ENCODE data around the gene LENG1. TPM values are rescaled to one million over a fixed set of nuclear protein-coding genes. Genes with fewer than 3 reads are reported as not detected.
A peak's percentile ranks its signal among the peaks of the same experiment; 100 is the strongest.

Gene LENG1
- total RNA-seq, 1 donor from 2014 or later: 3.7 TPM

DNA sequence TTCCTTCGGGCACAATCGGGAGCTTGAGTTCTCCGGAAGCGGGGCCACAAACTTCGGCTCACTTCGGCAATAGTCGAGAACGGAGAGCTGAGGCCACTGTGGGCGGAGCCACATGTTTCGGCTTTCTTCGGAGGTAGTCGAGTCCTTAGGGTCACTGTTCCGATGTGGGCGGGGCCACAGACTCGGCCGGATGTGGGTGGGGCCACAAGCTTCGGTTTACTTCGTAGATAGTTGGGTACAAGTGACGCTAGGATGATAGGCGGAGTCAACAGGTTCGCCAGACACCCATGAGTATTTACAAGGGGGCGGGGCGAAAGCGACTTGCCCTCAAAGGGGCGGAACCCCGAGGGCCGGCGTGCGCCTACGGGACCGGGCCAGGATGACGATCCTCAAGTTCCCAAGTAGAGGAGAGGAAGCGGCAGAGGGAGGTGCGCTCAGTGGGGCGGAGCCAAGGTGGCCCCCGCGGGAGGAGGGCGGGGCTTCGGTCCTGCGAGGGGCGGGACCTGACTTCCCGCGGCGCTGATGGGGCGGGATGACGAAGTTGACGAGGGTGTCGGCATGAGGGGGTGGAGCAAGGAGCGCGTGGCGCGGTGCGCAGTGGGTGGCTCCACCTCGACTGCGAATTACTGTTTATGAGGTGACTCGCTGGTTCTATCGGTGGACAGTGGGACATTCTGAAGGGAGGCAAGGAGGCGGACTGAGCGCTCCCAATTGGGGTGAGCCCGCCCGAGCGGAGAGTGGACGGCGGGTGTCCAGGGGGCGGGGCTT lies 30.4 kb upstream of the LENG1 start:
- peaks cover 11% of the 10 kb centered on the region for H3K9me3 Mint-ChIP-seq (ENCODE audit: unreplicated experiment)
- peak overlapping the region; percentile 96 for H3K27ac Mint-ChIP-seq (ENCODE audit: unreplicated experiment)

DNA sequence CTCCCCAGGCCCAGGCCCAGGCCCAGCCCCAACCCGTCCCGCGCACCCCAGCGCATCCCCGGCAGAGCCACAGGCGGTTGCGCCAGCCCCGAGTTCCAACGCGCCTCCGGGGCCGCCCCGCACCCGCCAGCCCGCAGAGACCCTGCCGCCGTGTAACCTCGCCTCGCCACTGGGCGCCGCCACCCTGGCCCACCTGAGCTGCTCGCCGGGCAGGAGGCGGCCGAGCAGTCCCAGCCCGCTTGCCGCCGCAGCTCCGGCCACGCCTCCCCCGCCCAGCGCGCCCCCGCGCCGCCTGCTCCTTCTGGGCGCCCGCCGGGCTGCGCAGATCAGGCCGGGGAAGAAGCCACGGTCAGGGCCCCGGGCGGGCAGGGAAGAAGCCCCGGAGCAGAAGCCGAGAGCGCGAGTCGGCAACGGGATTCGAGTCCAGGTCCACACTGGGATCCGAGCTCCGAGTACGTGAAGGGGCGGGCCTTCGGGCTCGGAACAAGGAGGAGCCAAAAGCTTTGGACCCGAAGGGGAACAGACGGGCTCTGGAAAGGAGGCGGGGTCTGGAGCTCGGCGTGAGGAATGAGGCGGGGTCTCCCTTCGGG lies 29.7 kb upstream of the LENG1 start, which contains the start of gene MBOAT7:
MBOAT7 (minus strand) TSS at position 436 of the 590 bp plus-strand sequence. CDS start 1,072 bp downstream, outside the sequence.
- H3K27ac Mint-ChIP-seq (ENCODE audit: unreplicated experiment): peak within 1 kb of the TSS; percentile 96
- no peak for DNase-seq
- H3K4me3 Mint-ChIP-seq (ENCODE audit: unreplicated experiment): peak within 1 kb of the TSS; percentile 97
- peaks cover 11% of the 10 kb centered on the region for H3K4me1 Mint-ChIP-seq (ENCODE audit: low read depth, unreplicated experiment)
- peaks cover 11% of the 10 kb centered on the region for H3K9me3 Mint-ChIP-seq (ENCODE audit: unreplicated experiment)
- H3K36me3 Mint-ChIP-seq (ENCODE audit: unreplicated experiment): no peaks in the 10 kb centered on the region
- peaks cover 15% of the 10 kb centered on the region for H3K27me3 Mint-ChIP-seq (ENCODE audit: unreplicated experiment)
- TF ChIP-seq, protein P1, sequence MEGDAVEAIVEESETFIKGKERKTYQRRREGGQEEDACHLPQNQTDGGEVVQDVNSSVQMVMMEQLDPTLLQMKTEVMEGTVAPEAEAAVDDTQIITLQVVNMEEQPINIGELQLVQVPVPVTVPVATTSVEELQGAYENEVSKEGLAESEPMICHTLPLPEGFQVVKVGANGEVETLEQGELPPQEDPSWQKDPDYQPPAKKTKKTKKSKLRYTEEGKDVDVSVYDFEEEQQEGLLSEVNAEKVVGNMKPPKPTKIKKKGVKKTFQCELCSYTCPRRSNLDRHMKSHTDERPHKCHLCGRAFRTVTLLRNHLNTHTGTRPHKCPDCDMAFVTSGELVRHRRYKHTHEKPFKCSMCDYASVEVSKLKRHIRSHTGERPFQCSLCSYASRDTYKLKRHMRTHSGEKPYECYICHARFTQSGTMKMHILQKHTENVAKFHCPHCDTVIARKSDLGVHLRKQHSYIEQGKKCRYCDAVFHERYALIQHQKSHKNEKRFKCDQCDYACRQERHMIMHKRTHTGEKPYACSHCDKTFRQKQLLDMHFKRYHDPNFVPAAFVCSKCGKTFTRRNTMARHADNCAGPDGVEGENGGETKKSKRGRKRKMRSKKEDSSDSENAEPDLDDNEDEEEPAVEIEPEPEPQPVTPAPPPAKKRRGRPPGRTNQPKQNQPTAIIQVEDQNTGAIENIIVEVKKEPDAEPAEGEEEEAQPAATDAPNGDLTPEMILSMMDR (IDR thresholded peaks at IDR 0.05; ENCODE audit: partially characterized antibody, unreplicated experiment): no peak

More for the DNA sequence above, 30.4 kb upstream of the LENG1 start:
- peaks cover 11% of the 10 kb centered on the region for H3K4me1 Mint-ChIP-seq (ENCODE audit: low read depth, unreplicated experiment)
- peaks cover 15% of the 10 kb centered on the region for H3K27me3 Mint-ChIP-seq (ENCODE audit: unreplicated experiment)
- H3K4me3 Mint-ChIP-seq (ENCODE audit: unreplicated experiment): peak overlapping the region; percentile 97
- DNase-seq: peak; percentile 100
- no peaks in the 10 kb centered on the region for H3K36me3 Mint-ChIP-seq (ENCODE audit: unreplicated experiment)
- TF ChIP-seq, protein P1 (IDR thresholded peaks at IDR 0.05; ENCODE audit: partially characterized antibody, unreplicated experiment): no peak

DNA sequence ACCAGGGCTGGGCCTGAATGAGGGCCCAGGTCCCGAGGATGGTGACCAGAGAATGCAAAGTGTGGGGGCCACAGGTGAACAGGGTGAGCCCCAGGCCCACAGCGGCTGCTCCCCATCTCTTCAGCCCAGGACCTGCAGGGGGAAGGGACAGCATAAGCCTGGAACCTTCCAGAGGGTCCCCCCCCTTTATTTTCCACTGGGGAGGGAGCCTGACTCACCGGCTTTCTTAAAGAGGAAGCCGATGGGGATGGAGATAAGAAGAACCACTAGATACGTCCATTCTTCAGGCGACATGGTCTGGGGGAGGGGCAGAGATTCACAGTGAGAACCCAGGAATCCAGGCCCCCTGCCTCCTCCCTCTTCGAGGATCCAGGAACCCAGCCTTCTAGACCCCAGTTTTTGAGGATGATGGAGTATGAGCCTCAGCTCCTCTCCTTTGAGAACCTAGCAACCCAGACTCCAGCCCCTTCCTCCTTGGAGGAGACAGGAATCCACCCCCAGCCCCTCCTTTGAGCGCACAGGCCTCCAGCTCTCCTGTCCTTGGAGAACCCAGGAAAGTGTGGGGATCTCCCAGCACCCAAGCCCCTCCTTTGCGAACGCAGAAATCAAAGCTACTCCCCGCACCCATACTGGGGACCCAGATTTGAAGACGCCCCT lies 28.8 kb upstream of the LENG1 start:
- peak overlapping the region; percentile 90 for H3K4me3 Mint-ChIP-seq (ENCODE audit: unreplicated experiment)
- peak overlapping the region; percentile 75 for H3K27ac Mint-ChIP-seq (ENCODE audit: unreplicated experiment)
- H3K9me3 Mint-ChIP-seq (ENCODE audit: unreplicated experiment): peaks cover 11% of the 10 kb centered on the region
- no peak for DNase-seq
- H3K27me3 Mint-ChIP-seq (ENCODE audit: unreplicated experiment): peaks cover 17% of the 10 kb centered on the region
- no peaks in the 10 kb centered on the region for H3K36me3 Mint-ChIP-seq (ENCODE audit: unreplicated experiment)
- peaks cover 11% of the 10 kb centered on the region for H3K4me1 Mint-ChIP-seq (ENCODE audit: low read depth, unreplicated experiment)
- TF ChIP-seq, protein P1 (IDR thresholded peaks at IDR 0.05; ENCODE audit: partially characterized antibody, unreplicated experiment): no peak

DNA sequence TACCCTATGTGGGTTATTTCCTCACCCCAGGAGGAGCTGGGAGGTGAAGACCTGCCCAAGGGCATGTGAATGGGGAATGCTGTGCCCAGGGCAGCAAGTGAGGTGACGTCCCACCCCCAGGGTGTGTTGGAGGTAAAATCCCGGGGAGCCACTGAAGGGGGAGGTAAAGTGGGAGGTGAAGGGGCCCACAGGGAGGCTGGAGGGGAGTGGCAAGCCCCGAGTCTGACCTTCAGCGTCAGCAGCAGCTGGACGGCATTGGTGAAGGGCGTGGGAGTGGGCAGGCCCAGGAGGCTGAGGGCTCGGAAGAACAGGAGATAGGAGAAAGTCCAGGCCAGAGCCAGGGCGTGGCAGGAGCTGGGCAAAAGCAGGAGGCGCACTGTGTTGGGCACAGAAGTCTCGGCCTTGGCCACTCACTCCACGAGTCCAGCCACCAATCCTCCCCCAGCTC lies 27.4 kb upstream of the LENG1 start:
- H3K36me3 Mint-ChIP-seq (ENCODE audit: unreplicated experiment): no peaks in the 10 kb centered on the region
- no peak overlapping the region for H3K27ac Mint-ChIP-seq (ENCODE audit: unreplicated experiment)
- TF ChIP-seq, protein P1 (IDR thresholded peaks at IDR 0.05; ENCODE audit: partially characterized antibody, unreplicated experiment): no peak
- no peak for DNase-seq
- peaks cover 7% of the 10 kb centered on the region for H3K4me1 Mint-ChIP-seq (ENCODE audit: low read depth, unreplicated experiment)
- peaks cover 18% of the 10 kb centered on the region for H3K27me3 Mint-ChIP-seq (ENCODE audit: unreplicated experiment)
- H3K4me3 Mint-ChIP-seq (ENCODE audit: unreplicated experiment): peak overlapping the region; percentile 78
- H3K9me3 Mint-ChIP-seq (ENCODE audit: unreplicated experiment): peaks cover 4% of the 10 kb centered on the region

All from glutamatergic neuron (in vitro differentiated cells).